WERI-Rb-1 (cell line): ENCODE data around the gene SPOCK1.

Experiments
- DNase-seq: peaks from one replicate; pipeline ENCODE4 v3.0.0-alpha.2; 2020
- H3K27ac ChIP-seq: fragments of 250-450 bp; sonication (Bioruptor Pico); 2 replicates; pipeline ENCODE4 v1.5.1; 2020; ENCODE audit warnings: mild to moderate bottlenecking, moderate library complexity
- H3K27me3 ChIP-seq: fragments of 250-450 bp; sonication (Bioruptor Pico); 2 replicates; pipeline ENCODE4 v1.5.1; 2021; ENCODE audit warnings: mild to moderate bottlenecking, low read depth, moderate library complexity; ENCODE audit not compliant: insufficient read depth, severe bottlenecking
- H3K36me3 ChIP-seq: fragments of 250-450 bp; sonication (Bioruptor Pico); 2 replicates; pipeline ENCODE4 v1.5.1; 2020; ENCODE audit warnings: mild to moderate bottlenecking, moderate library complexity
- H3K4me3 ChIP-seq: 2 replicates; pipeline ENCODE4 v1.5.1; 2011; ENCODE audit warnings: low read depth, mild to moderate bottlenecking, control low read depth, low read length
- H3K9me3 ChIP-seq: fragments of 250-450 bp; sonication (Bioruptor Pico); 2 replicates; pipeline ENCODE4 v1.5.1; 2021; ENCODE audit warnings: mild to moderate bottlenecking, moderate library complexity; ENCODE audit not compliant: severe bottlenecking
- CTCF ChIP-seq: IDR thresholded peaks from 2 replicates; pipeline ENCODE4 v1.5.1; 2011; ENCODE audit warnings: low read depth, mild to moderate bottlenecking, control low read depth, inconsistent platforms, low read length

The SPOCK1 gene

GRCh38 chr5:137450759-137451158 is 48.4 kb downstream of the SPOCK1 start:
- DNase-seq = no peak
- no peak overlapping the region for H3K4me3 ChIP-seq
- no peaks in the 10 kb centered on the region for H3K27me3 ChIP-seq
- no peak for TF ChIP-seq CTCF
- H3K27ac ChIP-seq = no peak overlapping the region
- no peaks in the 10 kb centered on the region for H3K9me3 ChIP-seq
- no peaks in the 10 kb centered on the region for H3K36me3 ChIP-seq

- Histone ChIP-seq H3K27me3 (no peaks in the 10 kb centered on the region), H3K27ac (no peak overlapping the region), H3K4me3 (no peak overlapping the region), H3K36me3 (no peaks in the 10 kb centered on the region), H3K9me3 (no peaks in the 10 kb centered on the region)
- no peak for TF ChIP-seq CTCF
- no peak for DNase-seq
Measured at GRCh38 chr5:137448868-137449267, 50.3 kb downstream of the SPOCK1 start.

GRCh38 chr5:137446615-137447014 is 52.5 kb downstream of the SPOCK1 start:
- DNase-seq = no peak
- no peak for TF ChIP-seq CTCF

GRCh38 chr5:137446151-137446550 is 53.0 kb downstream of the SPOCK1 start:
- TF ChIP-seq CTCF = no peak
- Histone ChIP-seq H3K4me3 (no peak overlapping the region), H3K9me3 (no peaks in the 10 kb centered on the region), H3K27me3 (no peaks in the 10 kb centered on the region), H3K36me3 (no peaks in the 10 kb centered on the region), H3K27ac (no peak overlapping the region)
- DNase-seq = no peak

More at GRCh38 chr5:137446615-137447014, 52.5 kb downstream of the SPOCK1 start:
- no peaks in the 10 kb centered on the region for H3K9me3 ChIP-seq
- no peaks in the 10 kb centered on the region for H3K36me3 ChIP-seq
- no peak overlapping the region for H3K27ac ChIP-seq
- no peaks in the 10 kb centered on the region for H3K27me3 ChIP-seq
- H3K4me3 ChIP-seq = no peak overlapping the region

- H3K36me3 ChIP-seq = no peaks in the 10 kb centered on the region
Measured at GRCh38 chr5:137442660-137443059, 56.5 kb downstream of the SPOCK1 start.

More at GRCh38 chr5:137442660-137443059, 56.5 kb downstream of the SPOCK1 start:
- Histone ChIP-seq H3K27me3 (no peaks in the 10 kb centered on the region), H3K27ac (no peak overlapping the region), H3K4me3 (no peak overlapping the region), H3K9me3 (no peaks in the 10 kb centered on the region)
- TF ChIP-seq CTCF = no peak
- no peak for DNase-seq
